Stimulated activated CD4-positive, alpha-beta T cell treated with anti-CD3 and anti-CD28 coated beads, Interleukin-15, amount 100 ng/mL, for 1 hour (primary cell): ENCODE data around the gene EGFR.

Source experiments
- DNase-seq, 2 donors: peaks; one replicate each; pipeline ENCODE4 v3.0.0-alpha.2; 2020; ENCODE audit warnings: low read depth in 1 of 2, low spot score in 1 of 2

The EGFR gene

GRCh38 chr7:55099821-55100543 is 81.2 kb downstream of the EGFR start:
- no peak for DNase-seq

- DNase-seq = no peak
These were observed 81.9 kb downstream of the EGFR start for GRCh38 chr7:55100544-55101327.

- no peak for DNase-seq
These were observed 82.5 kb downstream of the EGFR start for GRCh38 chr7:55101359-55101758.

- no peak for DNase-seq
These were observed 85.3 kb downstream of the EGFR start for GRCh38 chr7:55104123-55104522.

- DNase-seq = no peak
These were observed 86.1 kb downstream of the EGFR start for GRCh38 chr7:55104712-55105433.

GRCh38 chr7:55105952-55106351 is 87.1 kb downstream of the EGFR start:
- DNase-seq = no peak

- no peak for DNase-seq
These were observed 89.1 kb downstream of the EGFR start for GRCh38 chr7:55107946-55108345.

GRCh38 chr7:55108401-55108800 is 89.6 kb downstream of the EGFR start:
- DNase-seq = no peak

- no peak for DNase-seq
These were observed 90.0 kb downstream of the EGFR start for GRCh38 chr7:55108818-55109217.

GRCh38 chr7:55109404-55110167 is 90.8 kb downstream of the EGFR start:
- no peak for DNase-seq

GRCh38 chr7:55110282-55110992 is 91.6 kb downstream of the EGFR start:
- DNase-seq = no peak

GRCh38 chr7:55110993-55111361 is 92.2 kb downstream of the EGFR start:
- no peak for DNase-seq

GRCh38 chr7:55112056-55112455 is 93.2 kb downstream of the EGFR start:
- no peak for DNase-seq

- DNase-seq = no peak
These were observed 95.1 kb downstream of the EGFR start for GRCh38 chr7:55113760-55114540.

- DNase-seq = no peak
These were observed 98.5 kb downstream of the EGFR start for GRCh38 chr7:55117286-55117685.

- no peak for DNase-seq
These were observed 99.6 kb downstream of the EGFR start for GRCh38 chr7:55118426-55118825.

GRCh38 chr7:55119571-55119970 is 100.8 kb downstream of the EGFR start:
- no peak for DNase-seq

GRCh38 chr7:55120074-55120473 is 101.3 kb downstream of the EGFR start:
- DNase-seq = no peak

GRCh38 chr7:55120501-55121198 is 101.8 kb downstream of the EGFR start:
- DNase-seq = no peak
